K562 (cell line): ENCODE results near the gene ANAPC16. TPM values are rescaled to one million over a fixed set of nuclear protein-coding genes. Genes with fewer than 3 reads are reported as not detected.

ENCODE experiments used
- ATAC-seq: fragments of 200-7000 bp; cut with Tn5 transposase; 3 replicates; pipeline ENCODE4 v1.9.1; 2020; ENCODE audit warnings: moderate library complexity
- BruUV-seq: library from RNA; stranded (reverse); fragments of 400-500 nt; replicated peaks from 2 replicates; lab custom pipeline; 2021; lab: Mats Ljungman, UMichigan
- CTCF ChIA-PET: fragments of 300-600 bp; formaldehyde crosslinking; extraction: SDS; loops from one replicate; lab custom pipeline; 2021; ENCODE audit warnings: low intra/inter-chr PET ratio; lab: Yijun Ruan, JAX
- POLR2A ChIA-PET: fragments of 300-600, 350-650 bp; sonication (Branson Sonifier 250); formaldehyde crosslinking; extraction: SDS; loops from one replicate; lab custom pipeline; 2021; ENCODE audit warnings: antibody characterized with exemption, inconsistent platforms; lab: Yijun Ruan, JAX
- DNase-seq, 4 experiments: peaks; one replicate each; pipeline versions ENCODE4 v3.0.0 to v3.0.0-alpha.2; 2011 to 2018; ENCODE audit warnings: low spot score in 3 of 4, mixed read lengths in 3 of 4; ENCODE audit errors: extremely low read depth in 1 of 4
- FAIRE-seq: peaks from 2 replicates; lab custom pipeline; 2011; peaks lifted over from hg19 to GRCh38; lab: Jason Lieb, UNC
- H2AFZ ChIP-seq: 2 replicates; pipeline ENCODE4 v1.6.0; 2011; ENCODE audit warnings: low read depth, low read length, control low read depth, inconsistent platforms
- H3K27ac ChIP-seq: fragments of 200-600 bp; 3 replicates; pipeline ENCODE4 v1.8.0; 2011; ENCODE audit warnings: low read depth, mild to moderate bottlenecking, control low read depth, inconsistent platforms, low read length, moderate library complexity, mixed read lengths; ENCODE audit errors: extremely low read depth
- H3K27me3 ChIP-seq, 2 experiments: fragments of 300-600 bp in 1 of 2; 2 replicates in 1 of 2; 3 replicates in 1 of 2; pipeline versions ENCODE4 v1.6.0 to v1.8.0; 2011; ENCODE audit warnings: inconsistent platforms in 2 of 2, low read length in 2 of 2, mild to moderate bottlenecking in 1 of 2, mixed read lengths in 1 of 2, moderate library complexity in 1 of 2; ENCODE audit not compliant: control insufficient read depth in 2 of 2, insufficient read depth in 2 of 2
- H3K36me3 ChIP-seq: fragments of 300-600 bp; 3 replicates; pipeline ENCODE4 v1.8.0; 2011; ENCODE audit warnings: mild to moderate bottlenecking, low read length, inconsistent platforms; ENCODE audit not compliant: control insufficient read depth, insufficient read depth
- H3K4me1 ChIP-seq, 2 experiments: fragments of 200-600 bp in 1 of 2; replicated peaks in 1 of 2; 2 replicates in 1 of 2; 3 replicates in 1 of 2; pipeline versions ENCODE4 v1.5.1 to v1.8.0; 2011; ENCODE audit warnings: inconsistent platforms in 2 of 2, low read length in 2 of 2, mild to moderate bottlenecking in 1 of 2, mixed read lengths in 1 of 2, moderate library complexity in 1 of 2; ENCODE audit not compliant: control insufficient read depth in 2 of 2, insufficient read depth in 2 of 2
- H3K4me2 ChIP-seq: 2 replicates; pipeline ENCODE4 v1.6.1; 2011; ENCODE audit warnings: low read length, control low read depth, inconsistent platforms, mixed read lengths; ENCODE audit not compliant: insufficient read depth
- H3K4me3 ChIP-seq: fragments of 200-600 bp; sonication (generic), shearing (Covaris generic); 2 replicates; pipeline ENCODE4 v1.5.1; 2016; ENCODE audit warnings: control low read depth, inconsistent platforms
- H3K79me2 ChIP-seq: fragments of 200-600 bp; 3 replicates; pipeline ENCODE4 v1.8.0; 2011; ENCODE audit warnings: low read length, inconsistent platforms; ENCODE audit not compliant: control insufficient read depth, insufficient read depth
- H3K9ac ChIP-seq, 2 experiments: 2 replicates each; pipeline versions ENCODE4 v1.6.0 to v1.6.1; 2011; ENCODE audit warnings: low read depth in 2 of 2, low read length in 2 of 2, control low read depth in 1 of 2, inconsistent platforms in 1 of 2, mild to moderate bottlenecking in 1 of 2, mixed read lengths in 1 of 2; ENCODE audit not compliant: insufficient read depth in 1 of 2
- H3K9me1 ChIP-seq: one replicate; pipeline ENCODE4 v1.6.0; 2011; ENCODE audit warnings: inconsistent platforms, mild to moderate bottlenecking, low read length, moderate library complexity; ENCODE audit not compliant: control insufficient read depth, insufficient read depth
- H3K9me3 ChIP-seq: replicated peaks from 2 replicates; pipeline ENCODE4 v1.5.1; 2011; ENCODE audit warnings: low read depth, low read length, inconsistent platforms; ENCODE audit not compliant: control insufficient read depth, insufficient read depth
- H4K20me1 ChIP-seq: replicated peaks from 2 replicates; pipeline ENCODE4 v1.6.1; 2011; ENCODE audit warnings: low read length, inconsistent platforms, mixed read lengths; ENCODE audit not compliant: control insufficient read depth, insufficient read depth
- CC2D1A ChIP-seq: fragments of 450-650 bp; IDR thresholded peaks from 2 replicates; pipeline ENCODE4 v1.6.1; 2017; ENCODE audit warnings: mild to moderate bottlenecking
- DMBX1 ChIP-seq: fragments of 250-450 bp; sonication (Bioruptor Pico); IDR thresholded peaks from 2 replicates; pipeline ENCODE4 v1.8.0; 2022; ENCODE audit warnings: inconsistent platforms, mild to moderate bottlenecking, moderate library complexity, borderline replicate concordance
- HEY1 ChIP-seq: fragments of 250-450 bp; sonication (Bioruptor Pico); IDR thresholded peaks from 2 replicates; pipeline ENCODE4 v1.5.0; 2020; ENCODE audit warnings: mild to moderate bottlenecking, moderate library complexity, borderline replicate concordance
- KAT8 ChIP-seq: fragments of 450-650 bp; IDR thresholded peaks from 2 replicates; pipeline ENCODE4 v1.6.1; 2016; ENCODE audit warnings: low read depth, mild to moderate bottlenecking
- KDM1A ChIP-seq, 2 experiments: fragments of 450-650 bp; IDR thresholded peaks; 2 replicates each; pipeline ENCODE4 v1.6.1; 2016; ENCODE audit warnings: mild to moderate bottlenecking in 2 of 2
- KDM5B ChIP-seq: fragments of 200-600 bp; sonication (generic); IDR thresholded peaks from 2 replicates; pipeline ENCODE4 v1.6.1; 2012; ENCODE audit warnings: low read depth, mild to moderate bottlenecking, moderate library complexity, low read length, control low read depth, inconsistent platforms; ENCODE audit not compliant: insufficient replicate concordance
- KLF1 ChIP-seq: fragments of 450-650 bp; IDR thresholded peaks from 2 replicates; pipeline ENCODE4 v1.6.1; 2016; ENCODE audit warnings: missing genetic modification characterization, missing compliant biosample characterization
- MAFK ChIP-seq: IDR thresholded peaks from 2 replicates; pipeline ENCODE4 v1.6.1; 2011; ENCODE audit warnings: low read length, improper control_type of control experiment
- MAZ ChIP-seq, 2 experiments: fragments of 450-650 bp in 1 of 2; sonication (generic) in 1 of 2; formaldehyde crosslinking; IDR thresholded peaks in 1 of 2; conservative IDR thresholded peaks in 1 of 2; 2 replicates each; pipeline versions ENCODE4 v1.4.0 to v1.5.0; 2020; ENCODE audit warnings: mild to moderate bottlenecking in 1 of 2, missing genetic modification reagents in 1 of 2
- SAFB2 ChIP-seq: fragments of 200-400 bp; formaldehyde crosslinking; IDR thresholded peaks from 2 replicates; pipeline ENCODE4 v1.6.1; 2018; ENCODE audit warnings: borderline replicate concordance, low read length, low read depth, moderate library complexity; ENCODE audit not compliant: severe bottlenecking
- WHSC1 ChIP-seq: IDR thresholded peaks from one replicate; pipeline ENCODE4 v1.6.1; 2012; ENCODE audit warnings: low read length, control low read depth, inconsistent platforms
- WGBS: fragments of 100-300 bp; shearing (Covaris generic); methylation state at CpG from one replicate; pipeline ENCODE4 v1.1.6; 2016; ENCODE audit warnings: low coverage, mixed read lengths; ENCODE audit not compliant: insufficient coverage; ENCODE audit errors: missing lambda C conversion rate; 5-methylcytosine and 5-hydroxymethylcytosine counted together
- in situ Hi-C: fragments of 300-500 bp; cut with MboI; formaldehyde crosslinking; loops from 4 replicates; pipeline ENCODE4 v1.15.0; 2018; ENCODE audit warnings: inconsistent platforms, mixed read lengths
- intact Hi-C: fragments of 100-400 bp; cut with micrococcal nuclease; formaldehyde crosslinking; loops from 2 replicates; pipeline ENCODE4 v1.14.2; 2022
- polyA plus RNA-seq, 8 experiments: library from polyadenylated mRNA; depleted of rRNA in 4 of 8; stranded (reverse) in 5 of 8; unstranded in 3 of 8; fragments of >200 nt; fragmentation: Nextera tagmentation in 2 of 8; fragmentation: Illumina TruSeq in 1 of 8; extraction: Ambion mirVana in 2 of 8; extraction: Trizol in 1 of 8; gene quantifications; 2 replicates each; pipeline versions ENCODE4 v1.2.1 to v1.2.3, GENCODE V29; 2011 to 2014; ENCODE audit warnings: inconsistent platforms in 1 of 8, missing spikeins in 1 of 8
- total RNA-seq, 7 experiments: library from RNA; depleted of rRNA in 6 of 7; stranded (reverse); fragments of >200 nt in 6 of 7; fragmentation: Illumina TruSeq in 2 of 7; extraction: Trizol in 2 of 7; gene quantifications; 2 replicates each; pipeline versions ENCODE4 v1.2.1 to v1.2.3, GENCODE V29; 2011 to 2021; ENCODE audit warnings: low replicate concordance in 1 of 7
- TF ChIP-seq, protein P1 (sequence below), 2 experiments: fragments of 450-650 bp in 1 of 2; sonication (generic) in 1 of 2; formaldehyde crosslinking in 1 of 2; IDR thresholded peaks in 1 of 2; conservative IDR thresholded peaks in 1 of 2; 2 replicates each; pipeline versions ENCODE4 v1.6.1 to v1.8.1; 2016 to 2023; ENCODE audit warnings: mild to moderate bottlenecking in 2 of 2, moderate library complexity in 2 of 2, inconsistent platforms in 1 of 2, missing genetic modification reagents in 1 of 2
- TF ChIP-seq, protein P2 (sequence below), 2 experiments: IDR thresholded peaks; 2 replicates each; pipeline ENCODE4 v1.6.1; 2012; ENCODE audit warnings: improper control_type of control experiment in 2 of 2, low read depth in 2 of 2, low read length in 2 of 2, borderline replicate concordance in 1 of 2

Gene ANAPC16
- total and polyA plus RNA-seq, 9 of the 15 experiments (the other 6 are each of a cell fraction or from before 2014, with no cell fraction given), result 42.6 to 208 (median 108) TPM

- TF ChIP-seq MAZ (CRISPR knock-in tag; conservative IDR thresholded peaks at IDR 0.05 in 1 of 2, IDR thresholded peaks at IDR 0.05 in 1 of 2), result 0 out of 4 replicates have a peak, but pooled peaks of 1 of the 2 experiments have one; percentile 21
- TF ChIP-seq DMBX1 (CRISPR knock-in tag), result peak; percentile 64; the same call in 1 of the 2 replicates
- TF ChIP-seq, all 486 proteins: peak for 11
These were observed 54.9 kb downstream of the ANAPC16 start (continued) for GRCh38 chr10:72270607-72271281.

DNA sequence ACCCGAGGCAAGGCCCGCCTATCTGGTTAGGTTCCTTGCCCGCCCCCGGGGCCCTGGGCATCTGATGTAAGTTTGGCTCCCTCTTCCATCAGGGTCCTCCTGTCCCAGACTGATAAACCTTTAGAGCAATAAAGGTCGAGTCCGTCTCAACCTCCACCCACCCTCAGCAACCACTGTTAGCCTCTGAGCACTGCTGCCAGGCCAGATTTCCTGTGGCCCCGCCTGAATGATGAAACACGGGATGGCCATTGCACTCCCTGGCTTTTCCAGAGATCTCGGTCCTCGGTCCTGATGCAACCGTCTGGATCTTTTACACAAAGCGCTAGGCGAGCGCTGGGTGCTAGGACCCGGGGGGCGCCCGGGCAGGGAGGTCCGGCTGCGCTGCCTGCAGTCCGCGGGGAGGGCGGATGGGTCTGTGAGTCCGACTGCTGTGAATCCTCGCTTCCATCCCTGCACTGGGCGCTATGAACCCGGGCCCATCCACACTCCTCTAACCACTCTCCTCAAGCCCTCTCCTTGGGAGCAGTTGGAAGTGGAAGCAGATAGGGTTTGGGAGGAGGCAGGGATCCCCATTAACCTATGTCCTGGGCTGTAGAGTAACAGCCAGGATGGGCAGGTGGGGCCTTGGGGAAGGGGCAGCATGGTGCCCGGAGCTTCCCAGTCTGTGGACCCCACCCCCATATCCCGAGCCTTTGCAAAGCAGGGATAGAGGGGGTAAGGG is 57.0 kb downstream of the ANAPC16 start:
- H3K9ac ChIP-seq, result peak overlapping the region; percentile 91 to 97
- in situ Hi-C loops, result loop anchor here (10.0 kb wide), 1 partner anchor 612 kb away; no protein-coding TSS in a partner anchor
- ChIA-PET POLR2A (interaction anchor here (0.5 to 10.1 kb wide), 45 partner anchors 12 to 974 kb away, joined by 3 to 277 read pairs (median 4); partner anchors contain the start of genes ANAPC16, ASCC1, DNAJC9 and P4HA1), CTCF (no interaction called here)
- no peaks in the 10 kb centered on the region for H3K9me3 ChIP-seq
- no peaks in the 10 kb centered on the region for H3K27me3 ChIP-seq
- H3K36me3 ChIP-seq, result peaks cover 25% of the 10 kb centered on the region
- peaks cover 34 to 47% of the 10 kb centered on the region in 2 experiments for H3K4me1 ChIP-seq
- H3K4me2 ChIP-seq, result peak overlapping the region; percentile 95
- peaks cover 39% of the 10 kb centered on the region for H3K79me2 ChIP-seq
- TSS peak; percentile 90 for BruUV-seq
- peak; percentile 80 to 97 (median 88) for DNase-seq
- H3K4me3 ChIP-seq, result peak overlapping the region; percentile 86
- FAIRE-seq, result peak; percentile 95
- no peaks in the 10 kb centered on the region for H3K9me1 ChIP-seq
- peak overlapping the region; percentile 58 for H2AFZ ChIP-seq
- peaks cover 28% of the 10 kb centered on the region for H4K20me1 ChIP-seq
- intact Hi-C loops, result loop anchor here (1.0 to 2.0 kb wide), 5 partner anchors 12 to 146 kb away; partner anchors contain the start of genes ANAPC16 and ASCC1
- H3K27ac ChIP-seq, result peak overlapping the region; percentile 91
- WGBS, result under 1% methylated on average over 28 of the region's 28 CpGs
- ATAC-seq, result peak; percentile 39
- no peak for TF ChIP-seq KDM5B
- no peak for TF ChIP-seq HEY1 (CRISPR knock-in tag)
- TF ChIP-seq KAT8, result no peak
- TF ChIP-seq WHSC1, result no peak
- peak; percentile 98 for TF ChIP-seq CC2D1A
- TF ChIP-seq, protein P1, sequence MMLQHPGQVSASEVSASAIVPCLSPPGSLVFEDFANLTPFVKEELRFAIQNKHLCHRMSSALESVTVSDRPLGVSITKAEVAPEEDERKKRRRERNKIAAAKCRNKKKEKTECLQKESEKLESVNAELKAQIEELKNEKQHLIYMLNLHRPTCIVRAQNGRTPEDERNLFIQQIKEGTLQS (IDR thresholded peaks at IDR 0.05), result no peak
- TF ChIP-seq, protein P1 (CRISPR knock-in tag; conservative IDR thresholded peaks at IDR 0.05), result peak; percentile 58; the same call in 1 of the 2 replicates
- TF ChIP-seq, protein P2, sequence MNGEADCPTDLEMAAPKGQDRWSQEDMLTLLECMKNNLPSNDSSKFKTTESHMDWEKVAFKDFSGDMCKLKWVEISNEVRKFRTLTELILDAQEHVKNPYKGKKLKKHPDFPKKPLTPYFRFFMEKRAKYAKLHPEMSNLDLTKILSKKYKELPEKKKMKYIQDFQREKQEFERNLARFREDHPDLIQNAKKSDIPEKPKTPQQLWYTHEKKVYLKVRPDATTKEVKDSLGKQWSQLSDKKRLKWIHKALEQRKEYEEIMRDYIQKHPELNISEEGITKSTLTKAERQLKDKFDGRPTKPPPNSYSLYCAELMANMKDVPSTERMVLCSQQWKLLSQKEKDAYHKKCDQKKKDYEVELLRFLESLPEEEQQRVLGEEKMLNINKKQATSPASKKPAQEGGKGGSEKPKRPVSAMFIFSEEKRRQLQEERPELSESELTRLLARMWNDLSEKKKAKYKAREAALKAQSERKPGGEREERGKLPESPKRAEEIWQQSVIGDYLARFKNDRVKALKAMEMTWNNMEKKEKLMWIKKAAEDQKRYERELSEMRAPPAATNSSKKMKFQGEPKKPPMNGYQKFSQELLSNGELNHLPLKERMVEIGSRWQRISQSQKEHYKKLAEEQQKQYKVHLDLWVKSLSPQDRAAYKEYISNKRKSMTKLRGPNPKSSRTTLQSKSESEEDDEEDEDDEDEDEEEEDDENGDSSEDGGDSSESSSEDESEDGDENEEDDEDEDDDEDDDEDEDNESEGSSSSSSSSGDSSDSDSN (IDR thresholded peaks at IDR 0.05; ENCODE audit: borderline replicate concordance in 1 of 2, low read depth in 2 of 2, low read length in 2 of 2), result peak; percentile 92 to 98; a peak in 3 of 4 replicates
- no peak for TF ChIP-seq SAFB2
- peak; percentile 32 for TF ChIP-seq MAFK
- TF ChIP-seq KDM1A (IDR thresholded peaks at IDR 0.05), result no peak
- TF ChIP-seq KLF1 (tag), result peak; percentile 91
